ENCODE data around the gene ZSCAN5A.

- TF ChIP-seq TBL1XR1 (IDR thresholded peaks at IDR 0.05; ENCODE audit: borderline replicate concordance, low read length, partially characterized antibody) (no peak), CC2D1A (CRISPR knock-in tag; IDR thresholded peaks at IDR 0.05) (no peak), SUZ12 (IDR thresholded peaks at IDR 0.05; ENCODE audit: low read depth, low read length) (no peak), SIX4 (CRISPR knock-in tag; IDR thresholded peaks at IDR 0.05) (no peak), SP1 (IDR thresholded peaks at IDR 0.05) (no peak), SP1 (CRISPR knock-in tag; IDR thresholded peaks at IDR 0.05) (no peak), ZNF44 (CRISPR knock-in tag; IDR thresholded peaks at IDR 0.05) (no peak), ZFY (CRISPR knock-in tag; IDR thresholded peaks at IDR 0.05) (no peak), ZNF782 (CRISPR knock-in tag; IDR thresholded peaks at IDR 0.05; ENCODE audit: borderline replicate concordance) (no peak), ZNF354B (CRISPR knock-in tag; IDR thresholded peaks at IDR 0.05) (no peak), PCBP1 (IDR thresholded peaks at IDR 0.05; ENCODE audit: borderline replicate concordance, low read depth, low read length) (no peak), LBX2 (CRISPR knock-in tag; IDR thresholded peaks at IDR 0.05; ENCODE audit: borderline replicate concordance) (no peak)
- TF ChIP-seq, protein P1, sequence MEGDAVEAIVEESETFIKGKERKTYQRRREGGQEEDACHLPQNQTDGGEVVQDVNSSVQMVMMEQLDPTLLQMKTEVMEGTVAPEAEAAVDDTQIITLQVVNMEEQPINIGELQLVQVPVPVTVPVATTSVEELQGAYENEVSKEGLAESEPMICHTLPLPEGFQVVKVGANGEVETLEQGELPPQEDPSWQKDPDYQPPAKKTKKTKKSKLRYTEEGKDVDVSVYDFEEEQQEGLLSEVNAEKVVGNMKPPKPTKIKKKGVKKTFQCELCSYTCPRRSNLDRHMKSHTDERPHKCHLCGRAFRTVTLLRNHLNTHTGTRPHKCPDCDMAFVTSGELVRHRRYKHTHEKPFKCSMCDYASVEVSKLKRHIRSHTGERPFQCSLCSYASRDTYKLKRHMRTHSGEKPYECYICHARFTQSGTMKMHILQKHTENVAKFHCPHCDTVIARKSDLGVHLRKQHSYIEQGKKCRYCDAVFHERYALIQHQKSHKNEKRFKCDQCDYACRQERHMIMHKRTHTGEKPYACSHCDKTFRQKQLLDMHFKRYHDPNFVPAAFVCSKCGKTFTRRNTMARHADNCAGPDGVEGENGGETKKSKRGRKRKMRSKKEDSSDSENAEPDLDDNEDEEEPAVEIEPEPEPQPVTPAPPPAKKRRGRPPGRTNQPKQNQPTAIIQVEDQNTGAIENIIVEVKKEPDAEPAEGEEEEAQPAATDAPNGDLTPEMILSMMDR (CRISPR knock-in tag; IDR thresholded peaks at IDR 0.05) = no peak
These were observed 43.5 kb downstream of the ZSCAN5A start for GRCh38 chr19:56271151-56271550.

Data from HepG2 (cell line).